ENCODE data around the gene GABBR1. TPM values are rescaled to one million over a fixed set of nuclear protein-coding genes. Genes with fewer than 3 reads are reported as not detected.

The GABBR1 gene
- total RNA-seq, 4 donors from 2014 or later, result 4.7 to 92.4 (median 16.9) TPM

DNA sequence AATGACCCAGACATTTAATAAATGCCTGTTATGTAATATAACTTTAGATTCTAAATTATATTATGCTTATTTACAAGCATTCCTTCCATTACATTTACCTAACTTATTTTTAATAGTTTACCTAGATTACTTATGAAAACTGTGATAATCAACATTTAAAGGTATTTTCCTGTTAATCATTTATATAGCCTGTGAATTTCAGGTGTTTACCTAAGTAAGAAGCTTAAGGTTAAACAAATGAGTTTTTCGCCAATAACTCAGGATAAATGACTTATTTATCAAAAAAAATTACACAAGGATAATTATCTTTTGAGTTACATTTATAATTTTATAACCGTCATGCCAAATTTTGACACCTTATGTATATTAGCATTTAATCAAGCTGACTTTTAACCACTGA lies 108.9 kb downstream of the GABBR1 start:
- H3K27ac ChIP-seq, result no peak overlapping the region
- H3K4me1 ChIP-seq, result no peaks in the 10 kb centered on the region
- H3K27me3 ChIP-seq, result no peaks in the 10 kb centered on the region
- no peaks in the 10 kb centered on the region for H3K9me3 ChIP-seq
- DNase-seq, result no peak
- H3K36me3 ChIP-seq, result no peaks in the 10 kb centered on the region
- no peak overlapping the region for H3K4me3 ChIP-seq
- TF ChIP-seq, protein P1, sequence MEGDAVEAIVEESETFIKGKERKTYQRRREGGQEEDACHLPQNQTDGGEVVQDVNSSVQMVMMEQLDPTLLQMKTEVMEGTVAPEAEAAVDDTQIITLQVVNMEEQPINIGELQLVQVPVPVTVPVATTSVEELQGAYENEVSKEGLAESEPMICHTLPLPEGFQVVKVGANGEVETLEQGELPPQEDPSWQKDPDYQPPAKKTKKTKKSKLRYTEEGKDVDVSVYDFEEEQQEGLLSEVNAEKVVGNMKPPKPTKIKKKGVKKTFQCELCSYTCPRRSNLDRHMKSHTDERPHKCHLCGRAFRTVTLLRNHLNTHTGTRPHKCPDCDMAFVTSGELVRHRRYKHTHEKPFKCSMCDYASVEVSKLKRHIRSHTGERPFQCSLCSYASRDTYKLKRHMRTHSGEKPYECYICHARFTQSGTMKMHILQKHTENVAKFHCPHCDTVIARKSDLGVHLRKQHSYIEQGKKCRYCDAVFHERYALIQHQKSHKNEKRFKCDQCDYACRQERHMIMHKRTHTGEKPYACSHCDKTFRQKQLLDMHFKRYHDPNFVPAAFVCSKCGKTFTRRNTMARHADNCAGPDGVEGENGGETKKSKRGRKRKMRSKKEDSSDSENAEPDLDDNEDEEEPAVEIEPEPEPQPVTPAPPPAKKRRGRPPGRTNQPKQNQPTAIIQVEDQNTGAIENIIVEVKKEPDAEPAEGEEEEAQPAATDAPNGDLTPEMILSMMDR (IDR thresholded peaks at IDR 0.05), result no peak
- TF ChIP-seq POLR2A (IDR thresholded peaks at IDR 0.05), result no peak

DNA sequence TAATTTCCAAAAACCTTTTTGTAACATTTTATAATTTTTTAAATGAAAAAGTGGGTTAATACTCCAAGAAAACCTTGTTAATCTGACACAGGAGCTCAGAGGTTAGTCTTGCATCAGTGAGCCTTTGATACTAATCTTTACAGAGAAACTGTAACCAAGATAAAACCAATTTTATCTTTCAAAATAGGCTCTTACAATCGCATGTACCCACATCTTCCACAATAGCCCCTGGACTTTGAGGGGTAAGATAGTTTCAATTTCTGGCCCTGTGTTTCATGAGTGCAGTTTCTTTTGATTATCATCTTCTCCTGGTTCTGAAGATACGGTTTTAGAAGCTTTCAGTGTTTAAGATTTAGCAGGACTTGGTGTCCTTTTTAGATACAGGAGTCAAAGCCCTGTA lies 110.8 kb downstream of the GABBR1 start:
- no peaks in the 10 kb centered on the region for H3K27me3 ChIP-seq
- H3K4me3 ChIP-seq, result no peak overlapping the region
- no peaks in the 10 kb centered on the region for H3K4me1 ChIP-seq
- no peaks in the 10 kb centered on the region for H3K9me3 ChIP-seq
- no peak for DNase-seq
- no peaks in the 10 kb centered on the region for H3K36me3 ChIP-seq
- TF ChIP-seq POLR2A (IDR thresholded peaks at IDR 0.05), result no peak
- TF ChIP-seq, protein P1 (IDR thresholded peaks at IDR 0.05), result no peak
- no peak overlapping the region for H3K27ac ChIP-seq

DNA sequence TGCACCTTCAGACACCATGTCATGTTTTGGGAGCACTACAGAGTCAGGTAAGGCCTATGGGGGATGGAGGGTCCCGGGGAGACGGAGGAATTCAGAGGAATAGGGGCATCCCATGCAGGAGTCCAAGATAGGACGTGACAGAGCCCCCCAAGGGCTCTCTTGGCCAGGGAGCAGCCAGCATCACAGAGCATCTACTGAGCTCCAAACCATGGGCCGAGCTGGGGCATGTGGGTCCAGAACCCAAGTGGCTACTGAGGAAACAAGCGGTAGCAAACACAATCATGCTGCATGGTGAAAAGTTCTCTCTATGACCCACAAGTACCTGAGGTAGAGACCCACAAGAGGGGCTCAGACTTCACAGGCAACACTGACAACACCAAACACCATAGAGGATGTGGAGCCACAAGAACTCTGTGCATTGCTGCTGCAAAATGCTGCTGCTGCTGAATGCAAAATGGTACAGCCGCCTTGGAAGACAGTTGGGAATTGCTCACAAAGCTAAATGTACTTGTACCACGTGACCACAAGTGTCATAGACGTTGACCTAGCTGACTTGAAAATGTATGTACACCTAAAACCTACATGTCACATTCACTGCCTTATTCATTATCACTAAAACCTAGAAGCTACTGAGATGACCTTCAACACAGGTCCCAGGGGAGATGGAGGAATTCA lies 111.8 kb downstream of the GABBR1 start:
- Histone ChIP-seq H3K27me3 (no peaks in the 10 kb centered on the region), H3K27ac (no peak overlapping the region), H3K4me1 (no peaks in the 10 kb centered on the region), H3K36me3 (no peaks in the 10 kb centered on the region), H3K9me3 (no peaks in the 10 kb centered on the region), H3K4me3 (no peak overlapping the region)
- TF ChIP-seq POLR2A (IDR thresholded peaks at IDR 0.05), result no peak
- TF ChIP-seq, protein P1 (IDR thresholded peaks at IDR 0.05), result no peak
- no peak for DNase-seq

DNA sequence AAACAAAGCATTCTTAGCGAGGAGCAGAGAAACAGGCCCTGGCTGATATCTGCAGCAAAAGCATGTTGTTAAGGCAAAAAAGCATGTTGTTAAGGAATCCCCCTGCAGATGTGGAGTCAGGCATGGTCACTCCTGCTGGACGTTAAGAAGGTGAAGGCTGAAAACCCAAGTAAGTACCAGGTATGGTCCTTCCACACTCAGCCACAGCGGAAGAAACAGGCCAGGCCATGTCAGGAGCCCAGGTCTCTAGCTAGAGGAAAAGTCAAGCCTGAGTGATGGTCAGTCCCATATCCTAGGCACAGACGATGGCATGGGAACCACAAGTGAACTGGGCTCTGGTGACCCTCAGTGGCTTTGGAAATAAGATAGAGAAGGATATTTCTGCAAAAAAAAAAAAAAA lies 112.8 kb downstream of the GABBR1 start:
- H3K27me3 ChIP-seq, result no peaks in the 10 kb centered on the region
- TF ChIP-seq, protein P1 (IDR thresholded peaks at IDR 0.05), result no peak
- no peak for TF ChIP-seq POLR2A (IDR thresholded peaks at IDR 0.05)
- no peak overlapping the region for H3K4me3 ChIP-seq
- no peaks in the 10 kb centered on the region for H3K9me3 ChIP-seq
- H3K27ac ChIP-seq, result no peak overlapping the region
- H3K36me3 ChIP-seq, result no peaks in the 10 kb centered on the region
- no peaks in the 10 kb centered on the region for H3K4me1 ChIP-seq
- no peak for DNase-seq

DNA sequence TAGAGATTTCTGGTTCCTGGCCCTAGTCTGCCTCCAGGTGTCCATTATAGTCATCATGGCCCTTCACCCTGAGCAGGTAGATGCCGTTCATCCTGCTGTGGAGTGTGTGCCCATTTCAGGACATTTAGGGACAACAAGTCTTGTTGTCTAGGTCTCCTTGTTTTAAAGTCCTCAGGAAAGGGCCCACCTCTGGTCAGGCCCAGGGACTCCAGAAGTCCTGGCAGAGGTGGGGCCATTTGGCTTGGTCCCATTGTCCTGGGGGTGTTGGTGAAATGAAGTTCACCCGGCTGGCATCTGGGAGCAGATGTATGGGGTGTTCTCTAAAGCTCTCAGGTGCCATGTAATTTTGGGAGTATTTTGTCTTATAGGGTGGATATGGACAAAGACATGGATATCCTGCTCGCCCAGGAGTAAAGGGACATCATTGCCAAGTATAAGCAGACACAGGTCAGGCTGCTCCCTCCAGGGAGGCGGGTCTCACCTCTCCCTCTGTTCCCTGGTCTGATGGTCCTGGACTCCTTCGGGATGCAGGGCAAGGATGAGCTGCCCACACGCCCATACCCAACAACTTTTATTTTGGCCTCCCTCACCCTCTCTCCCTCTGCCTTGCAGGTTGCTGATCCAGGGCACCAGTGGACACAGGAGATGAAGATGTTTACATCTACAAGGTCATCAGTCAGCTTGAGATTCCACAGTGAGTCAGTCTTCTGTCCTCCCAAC lies 113.5 kb downstream of the GABBR1 start:
- TF ChIP-seq, protein P1 (IDR thresholded peaks at IDR 0.05), result no peak
- no peak for TF ChIP-seq POLR2A (IDR thresholded peaks at IDR 0.05)
- no peak for DNase-seq
- H3K27me3 ChIP-seq, result no peaks in the 10 kb centered on the region
- no peak overlapping the region for H3K4me3 ChIP-seq
- no peaks in the 10 kb centered on the region for H3K36me3 ChIP-seq
- no peaks in the 10 kb centered on the region for H3K4me1 ChIP-seq
- no peak overlapping the region for H3K27ac ChIP-seq
- H3K9me3 ChIP-seq, result no peaks in the 10 kb centered on the region
